ENCODE results near the gene SLC44A2. TPM values are rescaled to one million over a fixed set of nuclear protein-coding genes. Genes with fewer than 3 reads are reported as not detected.

SLC44A2 gene
- polyA plus RNA-seq, 1 donor (not counting 4 experiments of a cell fraction or from before 2014, with no cell fraction given): 94.7 TPM

DNA sequence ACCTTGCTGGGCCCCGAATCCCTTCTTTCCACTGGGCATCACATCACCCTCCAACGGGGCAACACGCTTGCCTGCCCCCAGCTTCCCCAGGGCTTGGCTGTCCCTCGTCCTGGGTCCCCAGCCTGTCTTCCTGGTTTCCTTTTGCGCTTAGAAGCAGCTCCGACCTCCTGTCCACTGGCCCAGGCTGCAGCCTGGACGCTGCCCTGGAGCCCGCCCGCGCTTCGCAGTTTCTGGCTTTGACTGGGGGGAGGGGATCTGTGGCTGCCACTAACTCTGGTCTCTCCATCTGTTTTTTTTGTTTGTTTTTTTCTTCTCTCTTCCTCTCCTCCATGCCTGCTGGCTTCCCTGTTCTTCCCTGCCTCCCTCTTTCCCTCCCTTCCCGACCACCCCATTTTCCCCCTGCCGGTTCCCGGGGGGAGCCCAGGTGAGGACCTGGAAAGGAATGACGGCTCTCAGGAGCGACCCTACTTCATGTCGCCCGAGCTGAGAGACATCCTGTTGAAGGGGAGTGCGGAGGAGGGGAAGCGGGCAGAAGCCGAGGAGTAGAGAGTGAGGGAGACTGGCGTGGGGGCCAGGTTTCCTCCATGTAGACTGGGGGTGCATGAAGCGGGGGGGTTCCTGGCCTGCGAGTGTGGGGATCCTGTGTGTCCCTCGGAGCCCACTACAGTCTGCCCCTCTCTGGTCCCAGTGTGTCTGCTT, 17.3 kb downstream of the SLC44A2 start:
- Histone ChIP-seq H3K9me1 (ENCODE audit: control insufficient read depth, extremely low read depth, insufficient read depth, low read length) (no peaks in the 10 kb centered on the region), H4K20me1 (ENCODE audit: control insufficient read depth, extremely low read depth, insufficient read depth, low read length) (no peaks in the 10 kb centered on the region), H3K9me3 (ENCODE audit: control insufficient read depth, low read depth, low read length) (no peaks in the 10 kb centered on the region), H3K27ac (ENCODE audit: control insufficient read depth, insufficient read depth, low read length) (no peak overlapping the region), H3K36me3 (ENCODE audit: control insufficient read depth in 2 of 2, extremely low read depth in 1 of 2, insufficient read depth in 2 of 2, low read length in 2 of 2) (peaks cover 20 to 23% of the 10 kb centered on the region in 2 experiments), H3K4me2 (ENCODE audit: control insufficient read depth, extremely low read depth, insufficient read depth, low read depth, low read length) (no peak overlapping the region), H3K4me3 (ENCODE audit: control insufficient read depth in 2 of 3, extremely low read depth in 1 of 3, insufficient read depth in 2 of 3, low read depth in 1 of 3, low read length in 3 of 3) (no peak overlapping the region), H2AFZ (ENCODE audit: control insufficient read depth, low read length) (no peak overlapping the region), H3K27me3 (ENCODE audit: control insufficient read depth, extremely low read depth, insufficient read depth, low read length) (no peaks in the 10 kb centered on the region), H3K4me1 (ENCODE audit: control insufficient read depth, extremely low read depth, insufficient read depth, low read length) (peaks cover 15% of the 10 kb centered on the region), H3K79me2 (ENCODE audit: control insufficient read depth, insufficient read depth, low read length) (no peaks in the 10 kb centered on the region), H3K9ac (ENCODE audit: control insufficient read depth, extremely low read depth, insufficient read depth, low read length) (no peak overlapping the region)
- no peak for FAIRE-seq
- TF ChIP-seq, protein P1, sequence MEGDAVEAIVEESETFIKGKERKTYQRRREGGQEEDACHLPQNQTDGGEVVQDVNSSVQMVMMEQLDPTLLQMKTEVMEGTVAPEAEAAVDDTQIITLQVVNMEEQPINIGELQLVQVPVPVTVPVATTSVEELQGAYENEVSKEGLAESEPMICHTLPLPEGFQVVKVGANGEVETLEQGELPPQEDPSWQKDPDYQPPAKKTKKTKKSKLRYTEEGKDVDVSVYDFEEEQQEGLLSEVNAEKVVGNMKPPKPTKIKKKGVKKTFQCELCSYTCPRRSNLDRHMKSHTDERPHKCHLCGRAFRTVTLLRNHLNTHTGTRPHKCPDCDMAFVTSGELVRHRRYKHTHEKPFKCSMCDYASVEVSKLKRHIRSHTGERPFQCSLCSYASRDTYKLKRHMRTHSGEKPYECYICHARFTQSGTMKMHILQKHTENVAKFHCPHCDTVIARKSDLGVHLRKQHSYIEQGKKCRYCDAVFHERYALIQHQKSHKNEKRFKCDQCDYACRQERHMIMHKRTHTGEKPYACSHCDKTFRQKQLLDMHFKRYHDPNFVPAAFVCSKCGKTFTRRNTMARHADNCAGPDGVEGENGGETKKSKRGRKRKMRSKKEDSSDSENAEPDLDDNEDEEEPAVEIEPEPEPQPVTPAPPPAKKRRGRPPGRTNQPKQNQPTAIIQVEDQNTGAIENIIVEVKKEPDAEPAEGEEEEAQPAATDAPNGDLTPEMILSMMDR (optimal IDR thresholded peaks at IDR 0.05 in 1 of 3, IDR thresholded peaks at IDR 0.05 in 1 of 3, conservative IDR thresholded peaks at IDR 0.05 in 1 of 3; ENCODE audit: extremely low read depth in 1 of 3, insufficient read depth in 2 of 3, low read length in 3 of 3): no peak
- no peak for TF ChIP-seq EZH2 (IDR thresholded peaks at IDR 0.05; ENCODE audit: low read length)
- dilution Hi-C loops (cut with MboI; ENCODE audit: extremely low pct_ligation_motif_present, low sequenced_read_pairs): no loop called here
- DNase-seq (ENCODE audit: low read depth, low spot score): no peak

DNA sequence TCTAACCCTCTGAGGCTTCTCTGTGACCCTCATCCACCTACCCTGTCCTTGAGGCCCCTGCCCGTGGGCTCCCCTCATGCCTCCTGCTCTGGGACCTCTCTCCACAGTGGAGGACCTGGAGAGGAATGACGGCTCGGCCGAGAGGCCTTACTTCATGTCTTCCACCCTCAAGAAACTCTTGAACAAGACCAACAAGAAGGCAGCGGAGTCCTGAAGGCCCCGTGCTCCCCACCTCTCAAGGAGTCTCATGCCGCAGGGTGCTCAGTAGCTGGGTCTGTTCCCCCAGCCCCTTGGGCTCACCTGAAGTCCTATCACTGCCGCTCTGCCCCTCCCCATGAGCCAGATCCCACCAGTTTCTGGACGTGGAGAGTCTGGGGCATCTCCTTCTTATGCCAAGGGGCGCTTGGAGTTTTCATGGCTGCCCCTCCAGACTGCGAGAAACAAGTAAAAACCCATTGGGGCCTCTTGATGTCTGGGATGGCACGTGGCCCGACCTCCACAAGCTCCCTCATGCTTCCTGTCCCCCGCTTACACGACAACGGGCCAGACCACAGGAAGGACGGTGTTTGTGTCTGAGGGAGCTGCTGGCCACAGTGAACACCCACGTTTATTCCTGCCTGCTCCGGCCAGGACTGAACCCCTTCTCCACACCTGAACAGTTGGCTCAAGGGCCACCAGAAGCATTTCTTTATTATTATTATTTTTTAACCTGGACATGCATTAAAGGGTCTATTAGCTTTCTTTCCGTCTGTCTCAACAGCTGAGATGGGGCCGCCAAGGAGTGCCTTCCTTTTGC, 18.0 kb downstream of the SLC44A2 start:
- Histone ChIP-seq H3K9me1 (ENCODE audit: control insufficient read depth, extremely low read depth, insufficient read depth, low read length) (no peaks in the 10 kb centered on the region), H3K4me1 (ENCODE audit: control insufficient read depth, extremely low read depth, insufficient read depth, low read length) (peaks cover 15% of the 10 kb centered on the region), H3K4me2 (ENCODE audit: control insufficient read depth, extremely low read depth, insufficient read depth, low read depth, low read length) (no peak overlapping the region), H2AFZ (ENCODE audit: control insufficient read depth, low read length) (no peak overlapping the region), H4K20me1 (ENCODE audit: control insufficient read depth, extremely low read depth, insufficient read depth, low read length) (no peaks in the 10 kb centered on the region), H3K27ac (ENCODE audit: control insufficient read depth, insufficient read depth, low read length) (no peak overlapping the region), H3K9ac (ENCODE audit: control insufficient read depth, extremely low read depth, insufficient read depth, low read length) (no peak overlapping the region), H3K36me3 (ENCODE audit: control insufficient read depth in 2 of 2, extremely low read depth in 1 of 2, insufficient read depth in 2 of 2, low read length in 2 of 2) (peaks cover 12 to 15% of the 10 kb centered on the region in 2 experiments), H3K4me3 (ENCODE audit: control insufficient read depth in 2 of 3, extremely low read depth in 1 of 3, insufficient read depth in 2 of 3, low read depth in 1 of 3, low read length in 3 of 3) (no peak overlapping the region), H3K79me2 (ENCODE audit: control insufficient read depth, insufficient read depth, low read length) (no peaks in the 10 kb centered on the region), H3K9me3 (ENCODE audit: control insufficient read depth, low read depth, low read length) (no peaks in the 10 kb centered on the region), H3K27me3 (ENCODE audit: control insufficient read depth, extremely low read depth, insufficient read depth, low read length) (no peaks in the 10 kb centered on the region)
- no peak for FAIRE-seq
- TF ChIP-seq EZH2 (IDR thresholded peaks at IDR 0.05; ENCODE audit: low read length): no peak
- TF ChIP-seq, protein P1 (optimal IDR thresholded peaks at IDR 0.05 in 1 of 3, IDR thresholded peaks at IDR 0.05 in 1 of 3, conservative IDR thresholded peaks at IDR 0.05 in 1 of 3; ENCODE audit: extremely low read depth in 1 of 3, insufficient read depth in 2 of 3, low read length in 3 of 3): no peak
- DNase-seq (ENCODE audit: low read depth, low spot score): no peak
- dilution Hi-C loops (cut with MboI; ENCODE audit: extremely low pct_ligation_motif_present, low sequenced_read_pairs): no loop called here
